GM21447 (cell line): ENCODE data around the gene NOTCH2.
"Not testable (repeated sequence)": the region's sequence is repeated elsewhere in the genome, so short reads cannot be mapped to it uniquely, and the experiment has no call there.

Experiments
- ATAC-seq: cut with Tn5 transposase; IDR thresholded peaks from one replicate; pipeline ENCODE4 v1.9.1; 2021; ENCODE audit not compliant: unreplicated experiment

Gene NOTCH2

DNA sequence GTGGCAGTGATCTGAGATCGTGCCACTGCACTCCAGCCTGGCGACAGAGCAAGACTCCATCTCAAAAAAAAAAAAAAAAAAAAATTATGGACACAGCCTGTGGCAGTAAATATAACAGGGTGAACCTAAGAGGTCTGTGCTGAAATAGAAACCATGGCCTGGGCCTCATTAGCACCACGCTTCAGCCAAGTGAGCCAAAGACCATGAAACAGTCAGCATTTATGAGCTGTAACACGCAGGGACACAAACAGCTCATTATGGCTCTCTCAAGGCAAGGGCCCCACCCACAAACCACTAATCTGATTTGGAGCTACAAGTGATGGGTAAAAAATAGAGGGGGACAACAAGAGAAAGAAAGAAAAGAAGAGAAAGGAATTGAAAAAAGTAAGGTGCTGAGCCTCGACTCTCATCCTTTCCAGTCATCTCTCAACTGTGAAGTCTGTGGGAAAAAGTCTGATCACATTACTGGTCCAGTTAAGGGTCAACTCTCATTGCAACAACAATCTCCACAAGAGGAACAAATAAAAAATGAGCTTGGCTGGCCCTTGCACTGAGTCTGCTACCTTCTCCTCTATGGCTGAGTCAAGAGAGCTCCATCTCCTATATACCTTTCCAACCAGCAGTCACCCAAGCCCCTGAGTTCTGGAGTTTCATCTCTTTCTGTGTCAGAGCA is 93.7 kb downstream of the NOTCH2 start:
- ATAC-seq: not testable (repeated sequence)

DNA sequence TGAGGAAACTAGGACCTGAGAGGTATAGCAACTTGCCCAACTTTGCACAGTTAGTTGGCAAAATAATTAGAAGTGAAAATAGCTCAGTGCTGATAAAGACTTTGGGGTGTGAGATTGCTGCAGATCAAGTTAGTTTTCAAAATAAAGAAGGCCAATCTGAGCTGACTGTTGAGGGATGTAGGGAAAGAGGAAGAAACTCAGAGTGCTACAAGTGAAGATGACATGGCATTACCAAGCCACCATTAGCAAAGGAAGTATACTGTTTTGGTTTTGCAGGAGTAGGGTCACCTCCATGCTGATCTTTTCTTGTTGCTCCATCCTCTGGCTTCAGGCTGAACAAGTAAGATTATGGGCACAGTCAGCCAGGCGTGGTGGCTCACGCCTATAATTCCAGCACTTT is 94.5 kb downstream of the NOTCH2 start:
- no peak for ATAC-seq

- no peak for ATAC-seq
These were observed 95.4 kb downstream of the NOTCH2 start for GRCh38 chr1:119974013-119974412.

GRCh38 chr1:119971710-119972570 is 97.5 kb downstream of the NOTCH2 start:
- ATAC-seq: no peak

- ATAC-seq: no peak
These were observed 100.9 kb downstream of the NOTCH2 start for GRCh38 chr1:119968601-119969000.

- ATAC-seq: peak; percentile 87
These were observed 101.4 kb downstream of the NOTCH2 start for GRCh38 chr1:119968068-119968492.

DNA sequence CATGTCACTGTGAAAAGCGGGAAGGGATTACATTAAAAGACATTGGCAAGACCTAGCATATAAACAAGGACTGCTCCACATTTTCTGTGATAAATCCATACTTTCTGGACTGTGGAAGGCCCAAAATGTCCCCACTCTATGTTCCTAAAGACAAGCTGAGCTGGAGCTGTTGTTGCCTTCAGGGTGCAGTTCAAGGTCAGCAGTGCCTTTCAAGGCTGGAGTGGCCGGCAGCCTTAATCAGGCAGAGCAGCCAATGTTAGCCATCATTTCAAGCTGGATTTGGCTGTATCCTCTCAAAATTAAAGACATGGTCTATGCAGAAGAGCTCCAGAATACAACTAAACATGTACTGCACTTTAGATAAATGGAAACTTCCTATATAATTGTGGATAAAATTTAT is 102.8 kb downstream of the NOTCH2 start:
- no peak for ATAC-seq

DNA sequence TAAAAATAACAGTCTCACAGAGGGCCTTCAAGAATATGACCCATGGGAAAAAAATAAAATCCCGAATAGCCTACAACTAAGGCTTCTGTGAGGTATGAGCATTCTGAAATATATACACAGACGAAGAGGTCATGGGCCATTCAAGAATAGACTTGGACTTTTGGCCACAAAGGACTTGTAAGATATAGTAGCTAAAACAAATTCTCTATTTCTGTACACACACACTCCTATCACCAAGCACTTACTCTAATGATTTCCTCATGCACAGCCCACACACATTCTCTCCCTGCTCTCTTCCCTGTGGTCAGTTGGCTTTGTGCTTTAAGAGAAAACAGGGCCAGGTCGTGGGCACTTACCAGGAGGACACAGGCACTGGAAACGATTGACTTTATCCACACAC is 103.4 kb downstream of the NOTCH2 start:
- no peak for ATAC-seq

DNA sequence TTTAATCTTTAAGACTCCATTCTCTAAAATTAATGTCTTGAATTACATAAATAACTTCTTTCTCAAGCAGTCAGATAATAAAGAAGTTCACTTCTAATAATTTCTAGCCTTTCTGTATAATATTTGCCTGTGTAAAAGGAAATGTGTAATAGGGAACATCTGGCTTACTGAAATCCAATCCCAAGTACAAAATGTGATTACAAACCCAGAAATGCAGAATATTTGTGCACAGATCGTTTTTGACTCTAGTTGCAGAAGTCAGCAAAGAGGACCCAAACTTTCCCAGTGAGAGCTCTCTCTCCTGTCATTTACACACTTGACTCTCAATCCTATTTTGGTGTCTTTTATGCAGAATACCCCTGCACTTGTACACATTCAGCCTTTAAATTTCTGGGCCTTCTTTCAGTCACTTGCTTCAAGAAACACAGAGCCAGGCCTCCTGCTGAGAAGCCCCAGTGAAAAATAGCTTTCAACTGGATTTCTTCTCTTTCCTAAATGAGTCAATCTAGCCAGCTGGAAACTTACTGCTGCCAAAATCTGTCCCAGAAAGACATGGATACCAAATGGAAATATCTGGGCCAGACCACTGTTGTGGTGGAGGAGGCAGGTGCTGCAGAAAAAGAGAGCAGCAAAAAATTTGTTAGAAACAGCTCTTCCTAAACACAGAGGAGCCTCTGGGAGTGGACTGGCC is 104.6 kb downstream of the NOTCH2 start:
- ATAC-seq: no peak

GRCh38 chr1:119962296-119962968 is 107.0 kb downstream of the NOTCH2 start:
- ATAC-seq: no peak

- no peak for ATAC-seq
These were observed 109.0 kb downstream of the NOTCH2 start for GRCh38 chr1:119960501-119960900.

DNA sequence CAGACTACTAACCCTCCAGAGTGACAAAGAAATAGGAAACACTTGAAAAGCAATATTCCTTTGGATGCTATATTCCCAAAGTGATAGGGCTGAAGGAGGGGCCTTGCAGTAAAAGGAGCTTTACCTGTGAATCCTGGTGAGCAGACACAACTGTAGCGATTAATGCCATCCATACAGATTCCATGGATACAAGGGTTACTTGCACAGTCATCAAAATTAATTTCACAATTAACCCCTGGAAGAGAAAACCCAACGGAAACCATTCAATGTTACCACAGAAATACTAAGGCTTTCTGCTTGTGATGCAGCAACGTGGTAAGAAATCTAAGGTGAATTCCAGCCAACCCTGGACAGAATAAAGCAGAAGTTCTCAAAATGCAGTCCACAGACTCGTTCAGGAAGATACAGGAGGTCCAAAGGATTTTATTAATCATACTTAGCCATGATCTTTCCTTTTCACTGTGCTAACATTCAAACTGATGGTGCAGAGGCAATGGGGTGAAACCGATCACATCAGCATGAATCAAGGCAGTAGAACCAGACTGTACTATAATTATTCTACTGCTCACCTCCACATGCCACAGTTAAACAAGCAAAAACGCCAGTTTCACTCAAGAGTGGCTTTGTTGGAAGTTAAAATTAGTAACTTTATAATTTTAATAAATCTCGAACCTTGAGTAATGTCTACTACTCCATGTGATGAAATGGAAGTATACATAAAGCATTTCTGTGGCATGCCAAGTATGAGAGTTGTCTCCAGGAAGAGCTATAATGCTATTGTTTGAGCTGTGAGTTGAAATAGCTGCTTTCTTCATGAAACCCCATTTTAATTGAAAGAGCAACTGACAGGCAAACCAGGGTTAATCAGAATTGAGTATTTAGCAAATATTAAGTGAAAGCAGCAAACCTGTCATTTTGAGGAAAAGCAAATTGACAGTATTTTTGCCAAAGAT is 109.9 kb downstream of the NOTCH2 start:
- ATAC-seq: no peak

DNA sequence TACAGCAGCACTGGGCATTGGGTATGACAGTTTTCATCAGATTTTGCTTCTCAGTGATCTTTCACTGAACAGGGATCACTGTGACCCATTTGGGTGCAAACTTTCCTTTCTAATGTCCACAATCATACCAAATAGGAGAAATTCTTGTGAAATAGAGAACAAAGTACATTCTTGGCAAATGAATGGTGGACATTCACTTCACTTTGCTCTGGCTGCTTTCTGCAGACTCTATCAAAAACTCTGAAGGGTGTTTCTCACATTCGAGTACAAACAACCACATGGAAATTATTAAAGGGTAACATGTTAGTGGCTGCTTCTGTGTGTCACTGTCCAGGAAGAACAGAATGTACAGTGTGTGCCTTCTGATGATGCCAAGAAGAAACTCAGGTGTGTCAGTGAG is 111.2 kb downstream of the NOTCH2 start:
- ATAC-seq: no peak

- ATAC-seq: no peak
These were observed 113.2 kb downstream of the NOTCH2 start for GRCh38 chr1:119956306-119956705.

- no peak for ATAC-seq
These were observed 114.7 kb downstream of the NOTCH2 start for GRCh38 chr1:119954476-119955422.

DNA sequence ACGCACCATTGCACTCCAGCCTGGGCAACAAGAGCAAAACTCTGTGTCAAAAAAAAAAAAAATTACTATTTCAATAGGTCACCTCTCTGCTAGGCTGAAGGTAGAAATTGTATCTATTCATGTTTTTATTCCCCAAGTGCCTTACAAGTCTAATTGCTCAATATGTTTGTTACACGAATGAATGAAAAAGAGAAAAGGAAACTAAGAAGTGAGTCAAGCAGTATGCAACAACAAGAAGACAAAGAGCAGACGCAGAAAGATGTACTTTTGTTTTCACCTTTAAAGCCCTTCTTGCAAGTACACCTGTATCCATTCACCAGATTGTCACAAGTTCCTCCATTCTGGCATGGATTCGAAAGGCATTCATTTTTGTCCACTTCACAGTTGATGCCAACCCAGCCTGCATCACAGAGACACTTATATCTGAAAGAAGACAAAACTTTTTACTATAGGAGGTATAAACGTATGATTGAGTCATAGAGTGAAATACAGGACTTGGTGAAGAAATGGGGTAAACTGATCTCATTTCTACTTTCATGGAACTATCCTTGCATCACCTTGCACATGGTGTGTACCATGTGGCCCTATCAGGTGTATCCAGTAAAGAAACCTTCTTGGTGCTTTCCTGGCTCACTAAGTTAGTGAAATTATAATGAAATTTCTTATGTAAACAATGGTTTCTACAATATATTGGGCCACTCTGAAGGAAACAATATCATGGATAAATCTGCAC is 116.0 kb downstream of the NOTCH2 start:
- no peak for ATAC-seq

GRCh38 chr1:119952496-119952895 is 117.0 kb downstream of the NOTCH2 start:
- no peak for ATAC-seq
